HG03039 (cell line): ENCODE data around the gene STUB1.
A peak's percentile ranks its signal among the peaks of the same experiment; 100 is the strongest.

Experiments used
- ATAC-seq: cut with Tn5 transposase; IDR thresholded peaks from one replicate; pipeline ENCODE4 v1.9.1; 2021; ENCODE audit warnings: mild to moderate bottlenecking, moderate library complexity; ENCODE audit not compliant: unreplicated experiment

STUB1 gene

GRCh38 chr16:679814-680624, at the start of gene STUB1:
Gene STUB1, plus strand, starts transcription at chr16:680410. Its CDS starts 116 bp downstream, at chr16:680526.
- ATAC-seq: peak; percentile 33

- no peak for ATAC-seq
These were observed 49.3 kb upstream of the STUB1 start, which contains the start of gene WFIKKN1 for GRCh38 chr16:630815-631405. Gene WFIKKN1, plus strand, starts transcription at chr16:630985. Its CDS starts 269 bp downstream, at chr16:631254.

GRCh38 chr16:631808-632358, 48.3 kb upstream of the STUB1 start:
- no peak for ATAC-seq

- ATAC-seq: no peak
These were observed 47.5 kb upstream of the STUB1 start for GRCh38 chr16:632486-633335.

- ATAC-seq: no peak
These were observed 46.7 kb upstream of the STUB1 start for GRCh38 chr16:633336-634050.

- no peak for ATAC-seq
These were observed 46.0 kb upstream of the STUB1 start for GRCh38 chr16:634051-634670.

- ATAC-seq: no peak
These were observed 45.2 kb upstream of the STUB1 start for GRCh38 chr16:634996-635395.

- no peak for ATAC-seq
These were observed 44.5 kb upstream of the STUB1 start for GRCh38 chr16:635573-636205.

GRCh38 chr16:636206-637080, 43.8 kb upstream of the STUB1 start, which contains the start of gene METTL26:
Gene METTL26, minus strand, starts transcription at chr16:636305. Its CDS starts 15 bp downstream, at chr16:636290.
- ATAC-seq: peak; percentile 52

GRCh38 chr16:637081-638018, 42.9 kb upstream of the STUB1 start:
- ATAC-seq: no peak

GRCh38 chr16:638034-638543, 42.1 kb upstream of the STUB1 start:
- ATAC-seq: no peak

- ATAC-seq: no peak
These were observed 41.4 kb upstream of the STUB1 start for GRCh38 chr16:638836-639235.

- no peak for ATAC-seq
These were observed 39.6 kb upstream of the STUB1 start for GRCh38 chr16:640614-641013.

GRCh38 chr16:641326-642188, 38.7 kb upstream of the STUB1 start, which contains the start of gene MCRIP2:
Gene MCRIP2, plus strand, starts transcription at chr16:641828. Its CDS starts 164 bp downstream, at chr16:641992.
- ATAC-seq: peak; percentile 36

GRCh38 chr16:642189-643049, 37.8 kb upstream of the STUB1 start:
- peak; percentile 22 for ATAC-seq
